ENCODE data around the gene ZNF253. TPM values are rescaled to one million over a fixed set of nuclear protein-coding genes. Genes with fewer than 3 reads are reported as not detected.
A peak's percentile ranks its signal among the peaks of the same experiment; 100 is the strongest.

The ZNF253 gene
- total and polyA plus RNA-seq, 10 of the 15 experiments (the other 5 are each of a cell fraction or from before 2014, with no cell fraction given), result 2.6 to 8.9 (median 5.2) TPM

GRCh38 chr19:19865750-19866610 is at the start of gene ZNF253 (continued):
- no peak for TF ChIP-seq JUND (IDR thresholded peaks at IDR 0.05; ENCODE audit: low read depth, low read length)
- TF ChIP-seq TBL1XR1 (IDR thresholded peaks at IDR 0.05; ENCODE audit: low read depth, low read length), result no peak
- 0 out of 2 replicates have a peak, but pooled peaks have one; percentile 13 for TF ChIP-seq MLLT1 (IDR thresholded peaks at IDR 0.05)
- TF ChIP-seq NKRF (conservative IDR thresholded peaks at IDR 0.05), result 0 out of 2 replicates have a peak, but pooled peaks have one; percentile 61
- peak; percentile 69 for TF ChIP-seq RAD51 (IDR thresholded peaks at IDR 0.05)
- TF ChIP-seq SIN3A (IDR thresholded peaks at IDR 0.05; ENCODE audit: low read depth, low read length), result no peak
- TF ChIP-seq ESRRA (IDR thresholded peaks at IDR 0.05; ENCODE audit: low read length), result no peak
- no peak for TF ChIP-seq CBX3 (IDR thresholded peaks at IDR 0.05; ENCODE audit: borderline replicate concordance, low read depth)
- peak; percentile 53 for TF ChIP-seq NFYA (IDR thresholded peaks at IDR 0.05; ENCODE audit: borderline replicate concordance, low read depth, low read length)
- no peak for TF ChIP-seq IRF4 (IDR thresholded peaks at IDR 0.05; ENCODE audit: low read depth, low read length)
- no peak for TF ChIP-seq TCF3 (IDR thresholded peaks at IDR 0.05; ENCODE audit: borderline replicate concordance, insufficient read depth, low read depth, low read length)
- no peak for TF ChIP-seq MXI1 (IDR thresholded peaks at IDR 0.05; ENCODE audit: low read depth, low read length)
- peak; percentile 51; the same call in 1 of the 2 replicates for TF ChIP-seq MAX (IDR thresholded peaks at IDR 0.05; ENCODE audit: low read depth, low read length)
- no peak for TF ChIP-seq STAT3 (IDR thresholded peaks at IDR 0.05; ENCODE audit: low read depth, low read length)
- TF ChIP-seq IKZF1 (conservative IDR thresholded peaks at IDR 0.05), result peak; percentile 71
- TF ChIP-seq ZBTB40 (IDR thresholded peaks at IDR 0.05; ENCODE audit: borderline replicate concordance), result no peak
- TF ChIP-seq NR2C1 (IDR thresholded peaks at IDR 0.05), result no peak
- TF ChIP-seq BCL11A (IDR thresholded peaks at IDR 0.05; ENCODE audit: low read depth, low read length), result no peak
- TF ChIP-seq ATF3 (IDR thresholded peaks at IDR 0.05; ENCODE audit: borderline replicate concordance, extremely low read depth, low read depth, low read length), result no peak
- TF ChIP-seq JUNB (IDR thresholded peaks at IDR 0.05), result no peak
- no peak for TF ChIP-seq MYB (IDR thresholded peaks at IDR 0.05; ENCODE audit: borderline replicate concordance, low read depth, low read length)
